RWPE2 (cell line): Measurements from ENCODE around the gene USH2A.

Experiments
- ATAC-seq: fragments of 200-7000 bp; cut with Tn5 transposase; 3 replicates; pipeline ENCODE4 v1.9.1; 2021; ENCODE audit warnings: low read depth
- DNase-seq: peaks from one replicate; pipeline ENCODE4 v3.0.0-alpha.2; 2020; ENCODE audit warnings: low spot score
- H3K27ac ChIP-seq: fragments of 450-650 bp; 2 replicates; pipeline ENCODE4 v1.5.1; 2017; ENCODE audit warnings: mild to moderate bottlenecking; ENCODE audit not compliant: poor library complexity, severe bottlenecking
- H3K27me3 ChIP-seq: fragments of 250-450 bp; sonication (Bioruptor Pico); 2 replicates; pipeline ENCODE4 v1.5.1; 2021; ENCODE audit warnings: mild to moderate bottlenecking, moderate library complexity; ENCODE audit not compliant: insufficient read depth, poor library complexity, severe bottlenecking
- H3K36me3 ChIP-seq: fragments of 250-450 bp; sonication (Bioruptor Pico); 2 replicates; pipeline ENCODE4 v1.5.1; 2020; ENCODE audit warnings: low read depth, mild to moderate bottlenecking, moderate library complexity
- H3K4me1 ChIP-seq: fragments of 250-450 bp; sonication (Bioruptor Pico); 2 replicates; pipeline ENCODE4 v1.5.1; 2021; ENCODE audit warnings: mild to moderate bottlenecking, moderate library complexity; ENCODE audit not compliant: insufficient read depth, poor library complexity, severe bottlenecking
- H3K4me3 ChIP-seq: fragments of 250-450 bp; sonication (Bioruptor Pico); 2 replicates; pipeline ENCODE4 v1.5.1; 2021; ENCODE audit warnings: mild to moderate bottlenecking, moderate library complexity; ENCODE audit not compliant: severe bottlenecking
- H3K9me3 ChIP-seq: fragments of 250-450 bp; sonication (Bioruptor Pico); 2 replicates; pipeline ENCODE4 v1.5.1; 2021; ENCODE audit warnings: mild to moderate bottlenecking, moderate library complexity; ENCODE audit not compliant: severe bottlenecking
- CTCF ChIP-seq: fragments of 450-650 bp; IDR thresholded peaks from one replicate; pipeline ENCODE4 v1.5.1; 2017; ENCODE audit warnings: mild to moderate bottlenecking, moderate library complexity; ENCODE audit not compliant: poor library complexity, severe bottlenecking

Gene USH2A

GRCh38 chr1:215797859-215798258 is 625.4 kb downstream of the USH2A start:
- DNase-seq = no peak
- Histone ChIP-seq H3K4me1 (no peaks in the 10 kb centered on the region), H3K4me3 (no peak overlapping the region), H3K27me3 (no peaks in the 10 kb centered on the region), H3K36me3 (no peaks in the 10 kb centered on the region), H3K9me3 (no peaks in the 10 kb centered on the region), H3K27ac (no peak overlapping the region)
- no peak for ATAC-seq
- no peak for TF ChIP-seq CTCF

GRCh38 chr1:215794156-215794555 is 629.1 kb downstream of the USH2A start:
- no peak overlapping the region for H3K27ac ChIP-seq
- no peak for ATAC-seq
- no peak for DNase-seq
- H3K36me3 ChIP-seq = no peaks in the 10 kb centered on the region
- no peaks in the 10 kb centered on the region for H3K27me3 ChIP-seq
- H3K9me3 ChIP-seq = no peaks in the 10 kb centered on the region
- TF ChIP-seq CTCF = no peak
- H3K4me1 ChIP-seq = no peaks in the 10 kb centered on the region
- H3K4me3 ChIP-seq = no peak overlapping the region

GRCh38 chr1:215793180-215793579 is 630.1 kb downstream of the USH2A start:
- H3K27ac ChIP-seq = no peak overlapping the region
- H3K9me3 ChIP-seq = no peaks in the 10 kb centered on the region
- no peak for ATAC-seq
- TF ChIP-seq CTCF = peak; percentile 34
- no peak overlapping the region for H3K4me3 ChIP-seq
- H3K36me3 ChIP-seq = no peaks in the 10 kb centered on the region
- no peaks in the 10 kb centered on the region for H3K4me1 ChIP-seq
- H3K27me3 ChIP-seq = no peaks in the 10 kb centered on the region
- DNase-seq = no peak

GRCh38 chr1:215792446-215792845 is 630.8 kb downstream of the USH2A start:
- no peak for ATAC-seq
- no peaks in the 10 kb centered on the region for H3K27me3 ChIP-seq
- no peaks in the 10 kb centered on the region for H3K9me3 ChIP-seq
- no peak for TF ChIP-seq CTCF
- no peak overlapping the region for H3K4me3 ChIP-seq
- no peak overlapping the region for H3K27ac ChIP-seq
- DNase-seq = no peak
- no peaks in the 10 kb centered on the region for H3K4me1 ChIP-seq
- H3K36me3 ChIP-seq = no peaks in the 10 kb centered on the region

GRCh38 chr1:215789981-215790380 is 633.3 kb downstream of the USH2A start:
- Histone ChIP-seq H3K27ac (no peak overlapping the region), H3K4me1 (no peaks in the 10 kb centered on the region), H3K27me3 (no peaks in the 10 kb centered on the region), H3K4me3 (no peak overlapping the region), H3K36me3 (no peaks in the 10 kb centered on the region), H3K9me3 (no peaks in the 10 kb centered on the region)
- DNase-seq (no peak), ATAC-seq (no peak)
- no peak for TF ChIP-seq CTCF
